Lower lobe of right lung (tissue), 2 donors: ENCODE measurements around the gene PTPRK. TPM values are rescaled to one million over a fixed set of nuclear protein-coding genes. Genes with fewer than 3 reads are reported as not detected.
A peak's percentile ranks its signal among the peaks of the same experiment; 100 is the strongest.

ENCODE experiments used
- ATAC-seq, 2 donors: fragments of 200-7000 bp; cut with Tn5 transposase; one replicate each; pipeline ENCODE4 v1.9.1; 2020 to 2022; ENCODE audit warnings: mild to moderate bottlenecking in 2 of 2, moderate library complexity in 2 of 2
- DNase-seq: peaks from one replicate; pipeline ENCODE4 v3.0.0-alpha.2; 2020
- H3K27ac ChIP-seq: fragments of 200-600 bp; one replicate; pipeline ENCODE4 v1.8.0; 2022
- H3K27me3 ChIP-seq: fragments of 200-600 bp; one replicate; pipeline ENCODE4 v1.8.0; 2022; ENCODE audit warnings: low read depth
- H3K36me3 ChIP-seq: fragments of 200-600 bp; one replicate; pipeline ENCODE4 v1.8.0; 2022; ENCODE audit warnings: mild to moderate bottlenecking
- H3K4me1 ChIP-seq: fragments of 200-600 bp; one replicate; pipeline ENCODE4 v1.8.0; 2022
- H3K4me3 ChIP-seq: fragments of 200-600 bp; one replicate; pipeline ENCODE4 v1.8.0; 2022; ENCODE audit warnings: mild to moderate bottlenecking
- H3K9me3 ChIP-seq: fragments of 200-600 bp; one replicate; pipeline ENCODE4 v1.8.0; 2022
- CTCF ChIP-seq: fragments of 200-600 bp; IDR thresholded peaks from one replicate; pipeline ENCODE4 v1.8.0; 2022; ENCODE audit warnings: antibody characterized with exemption, mild to moderate bottlenecking
- intact Hi-C: fragments of 100-400 bp; cut with DNase I; formaldehyde crosslinking; loops from one replicate; pipeline ENCODE4 v1.11.0; 2022
- total RNA-seq: library from RNA; stranded (reverse); fragmentation: NEBNext Ultra II Directional; extraction: Animal tissue kit (Norgen Biotek cat#: 25700); gene quantifications from one replicate; pipeline ENCODE4 v1.2.1, GENCODE V29; 2021
- donor health status: DM: no; HTN: yes; CAD: no; lungs with severe emphysema.

The PTPRK gene
- total RNA-seq, 1 donor from 2014 or later, result 62.7 TPM

- no peak for DNase-seq
- peaks cover 20% of the 10 kb centered on the region for H3K4me1 ChIP-seq
- peak overlapping the region; percentile 43 for H3K27ac ChIP-seq
- intact Hi-C loops, result no loop called here
- no peaks in the 10 kb centered on the region for H3K27me3 ChIP-seq
- H3K36me3 ChIP-seq, result no peaks in the 10 kb centered on the region
- TF ChIP-seq CTCF, result no peak
- H3K4me3 ChIP-seq, result peak overlapping the region; percentile 34
- no peak for ATAC-seq
- H3K9me3 ChIP-seq, result no peaks in the 10 kb centered on the region
Measured at GRCh38 chr6:128479048-128479666, 41.2 kb downstream of the PTPRK start.

GRCh38 chr6:128478230-128479047 is 42.0 kb downstream of the PTPRK start:
- TF ChIP-seq CTCF, result no peak
- Histone ChIP-seq H3K4me3 (peak overlapping the region; percentile 34), H3K27me3 (no peaks in the 10 kb centered on the region), H3K4me1 (peaks cover 20% of the 10 kb centered on the region), H3K27ac (peak overlapping the region; percentile 43), H3K36me3 (no peaks in the 10 kb centered on the region), H3K9me3 (no peaks in the 10 kb centered on the region)
- DNase-seq (no peak), ATAC-seq (peak; percentile 59 to 69)
- intact Hi-C loops, result no loop called here

GRCh38 chr6:128474933-128475332 is 45.5 kb downstream of the PTPRK start:
- no peak for DNase-seq
- no peaks in the 10 kb centered on the region for H3K9me3 ChIP-seq
- H3K36me3 ChIP-seq, result no peaks in the 10 kb centered on the region
- intact Hi-C loops, result no loop called here
- H3K4me1 ChIP-seq, result peaks cover 20% of the 10 kb centered on the region
- TF ChIP-seq CTCF, result no peak
- no peaks in the 10 kb centered on the region for H3K27me3 ChIP-seq
- H3K27ac ChIP-seq, result no peak overlapping the region
- no peak overlapping the region for H3K4me3 ChIP-seq
- no peak for ATAC-seq

GRCh38 chr6:128474481-128474880 is 45.9 kb downstream of the PTPRK start:
- no peak for DNase-seq
- ATAC-seq, result no peak
- intact Hi-C loops, result no loop called here
- Histone ChIP-seq H3K27me3 (no peaks in the 10 kb centered on the region), H3K4me3 (no peak overlapping the region), H3K9me3 (no peaks in the 10 kb centered on the region), H3K27ac (no peak overlapping the region), H3K4me1 (peaks cover 19% of the 10 kb centered on the region), H3K36me3 (no peaks in the 10 kb centered on the region)
- TF ChIP-seq CTCF, result no peak

- ATAC-seq (no peak), DNase-seq (no peak)
- H3K36me3 ChIP-seq, result no peaks in the 10 kb centered on the region
- TF ChIP-seq CTCF, result no peak
- no peaks in the 10 kb centered on the region for H3K27me3 ChIP-seq
- intact Hi-C loops, result no loop called here
- no peak overlapping the region for H3K27ac ChIP-seq
- H3K4me3 ChIP-seq, result no peak overlapping the region
- no peaks in the 10 kb centered on the region for H3K4me1 ChIP-seq
- H3K9me3 ChIP-seq, result no peaks in the 10 kb centered on the region
Measured at GRCh38 chr6:128471907-128472306, 48.5 kb downstream of the PTPRK start.
